ENCODE data around the gene CYB5B.

DNA sequence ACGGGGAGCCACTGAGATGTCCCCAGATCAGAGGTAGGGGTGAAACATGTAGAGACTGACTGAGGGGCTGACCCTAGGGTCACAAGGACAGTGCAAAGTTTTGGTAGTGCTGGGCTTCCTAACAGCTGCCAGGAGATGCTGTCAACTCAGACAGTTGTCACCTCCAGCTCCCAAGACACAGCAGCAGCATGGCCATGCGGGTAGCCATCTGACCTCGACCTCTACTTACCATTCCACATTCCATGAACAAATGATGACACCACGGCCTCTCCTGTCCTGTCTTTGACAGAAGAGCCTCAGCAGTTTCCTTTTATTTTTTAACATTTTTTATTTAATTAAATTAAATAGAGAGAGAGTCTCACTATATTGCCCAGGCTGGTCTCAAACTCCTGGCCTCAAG lies 76.1 kb downstream of the CYB5B start:
- TF ChIP-seq EZH2 (IDR thresholded peaks at IDR 0.05; ENCODE audit: insufficient read depth, poor library complexity, severe bottlenecking) (no peak), EZH2phosphoT487 (IDR thresholded peaks at IDR 0.05; ENCODE audit: insufficient read depth, low read depth) (no peak)
